ENCODE data around the gene NAT16. TPM values are rescaled to one million over a fixed set of nuclear protein-coding genes. Genes with fewer than 3 reads are reported as not detected.
A peak's percentile ranks its signal among the peaks of the same experiment; 100 is the strongest.

NAT16 gene
- not detected for total RNA-seq (2021; fragmentation: NEBNext Ultra II Directional; extraction: Animal tissue kit (Norgen Biotek cat#: 25700))
- long read RNA-seq: 0 reads

DNA sequence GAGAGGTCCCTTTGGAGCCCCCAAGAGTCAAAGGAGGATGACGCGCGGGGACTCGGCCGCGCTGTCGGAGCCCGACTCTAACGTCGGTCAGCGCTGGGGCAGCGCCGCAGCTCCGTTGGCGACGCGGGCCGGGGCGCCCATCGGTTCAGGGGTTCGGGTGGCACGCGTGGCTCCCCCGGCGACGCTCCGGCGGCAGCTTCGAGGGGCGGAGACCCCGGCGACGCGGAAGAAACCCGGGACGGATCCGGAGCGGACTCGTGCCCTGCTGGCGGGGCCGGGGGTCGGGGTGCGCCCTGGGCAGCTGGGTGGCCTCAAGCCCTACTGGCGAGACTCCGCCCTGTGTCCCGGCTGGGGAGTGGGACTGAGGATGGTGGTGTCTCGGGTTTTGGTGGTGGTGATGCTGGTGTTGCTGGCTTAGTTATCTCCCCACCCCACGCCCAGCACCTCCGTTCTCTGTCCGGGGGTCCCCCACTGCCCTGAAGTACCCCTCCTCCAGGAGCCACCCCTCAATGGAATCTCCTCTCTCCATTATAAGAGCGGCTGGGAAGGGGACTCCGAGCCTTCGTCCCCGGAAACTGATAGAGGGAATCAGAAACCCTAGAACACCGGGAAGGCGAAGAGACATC, at the start of gene NAT16:
Gene NAT16, minus strand, starts transcription at position 164 of the 626 bp plus-strand sequence. CDS start 5,486 bp downstream, outside the sequence.
- Mint-ChIP-seq H3K4me3 (peak within 1 kb of the TSS; percentile 60), H3K9me3 (peaks cover 6% of the 10 kb centered on the region; the same call in 1 of the 2 replicates), H3K4me1 (ENCODE audit: low read depth) (peaks cover 22% of the 10 kb centered on the region), H3K36me3 (ENCODE audit: low read depth) (no peaks in the 10 kb centered on the region), H3K27ac (no peak within 1 kb of the TSS), H3K27me3 (ENCODE audit: insufficient read depth) (peaks cover 49% of the 10 kb centered on the region)
- TF ChIP-seq, protein P1, sequence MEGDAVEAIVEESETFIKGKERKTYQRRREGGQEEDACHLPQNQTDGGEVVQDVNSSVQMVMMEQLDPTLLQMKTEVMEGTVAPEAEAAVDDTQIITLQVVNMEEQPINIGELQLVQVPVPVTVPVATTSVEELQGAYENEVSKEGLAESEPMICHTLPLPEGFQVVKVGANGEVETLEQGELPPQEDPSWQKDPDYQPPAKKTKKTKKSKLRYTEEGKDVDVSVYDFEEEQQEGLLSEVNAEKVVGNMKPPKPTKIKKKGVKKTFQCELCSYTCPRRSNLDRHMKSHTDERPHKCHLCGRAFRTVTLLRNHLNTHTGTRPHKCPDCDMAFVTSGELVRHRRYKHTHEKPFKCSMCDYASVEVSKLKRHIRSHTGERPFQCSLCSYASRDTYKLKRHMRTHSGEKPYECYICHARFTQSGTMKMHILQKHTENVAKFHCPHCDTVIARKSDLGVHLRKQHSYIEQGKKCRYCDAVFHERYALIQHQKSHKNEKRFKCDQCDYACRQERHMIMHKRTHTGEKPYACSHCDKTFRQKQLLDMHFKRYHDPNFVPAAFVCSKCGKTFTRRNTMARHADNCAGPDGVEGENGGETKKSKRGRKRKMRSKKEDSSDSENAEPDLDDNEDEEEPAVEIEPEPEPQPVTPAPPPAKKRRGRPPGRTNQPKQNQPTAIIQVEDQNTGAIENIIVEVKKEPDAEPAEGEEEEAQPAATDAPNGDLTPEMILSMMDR (IDR thresholded peaks at IDR 0.05): no peak
- no peak for DNase-seq

DNA sequence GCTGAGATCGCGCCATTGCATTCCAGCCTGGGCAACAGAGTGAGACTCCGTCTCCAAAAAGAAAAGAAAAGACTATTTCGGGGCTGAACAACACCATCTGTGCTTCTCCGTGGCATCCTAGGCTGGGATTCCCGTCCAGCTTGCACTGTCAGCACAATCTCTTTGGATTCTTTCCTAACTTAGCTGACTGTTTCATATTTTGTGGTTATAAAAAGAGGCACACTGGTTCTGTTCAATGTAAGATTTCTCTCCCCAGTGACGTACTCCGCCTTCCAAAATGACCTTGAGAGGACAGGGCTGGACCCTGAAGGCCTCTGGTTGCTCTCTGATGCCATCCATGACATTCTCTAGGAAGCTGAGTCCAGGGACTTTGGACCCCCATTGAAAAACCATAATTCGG, 46.6 kb upstream of the NAT16 start:
- H3K27ac Mint-ChIP-seq: no peak overlapping the region
- no peak overlapping the region for H3K4me3 Mint-ChIP-seq
- H3K36me3 Mint-ChIP-seq (ENCODE audit: low read depth): peaks cover 26% of the 10 kb centered on the region
- peaks cover 4% of the 10 kb centered on the region for H3K4me1 Mint-ChIP-seq (ENCODE audit: low read depth)
- H3K9me3 Mint-ChIP-seq: no peaks in the 10 kb centered on the region
- peaks cover 3% of the 10 kb centered on the region for H3K27me3 Mint-ChIP-seq (ENCODE audit: insufficient read depth)
- TF ChIP-seq, protein P1 (IDR thresholded peaks at IDR 0.05): no peak
- DNase-seq: no peak

DNA sequence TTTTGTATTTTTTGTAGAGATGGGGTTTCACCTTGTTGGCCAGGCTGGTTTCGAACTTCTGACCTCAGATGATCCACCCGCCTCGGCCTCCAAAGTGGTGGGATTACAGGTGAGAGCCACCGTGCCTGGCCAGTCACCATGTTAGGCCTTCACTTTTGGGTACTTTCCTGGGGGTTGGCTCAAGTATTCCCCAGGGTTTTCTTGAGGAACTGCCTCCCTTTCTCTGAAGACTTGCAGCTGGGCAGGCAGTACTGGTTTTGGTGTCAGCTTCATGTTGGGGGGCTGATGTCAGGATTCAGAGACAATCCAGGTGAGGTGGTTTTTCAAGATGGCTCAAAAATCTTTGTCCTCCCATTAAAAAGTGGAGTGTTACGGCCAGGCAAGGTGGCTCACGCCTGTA, 45.6 kb upstream of the NAT16 start:
- H3K4me3 Mint-ChIP-seq: no peak overlapping the region
- H3K36me3 Mint-ChIP-seq (ENCODE audit: low read depth): peaks cover 27% of the 10 kb centered on the region
- TF ChIP-seq, protein P1 (IDR thresholded peaks at IDR 0.05): no peak
- no peaks in the 10 kb centered on the region for H3K9me3 Mint-ChIP-seq
- no peak for DNase-seq
- no peak overlapping the region for H3K27ac Mint-ChIP-seq
- H3K4me1 Mint-ChIP-seq (ENCODE audit: low read depth): no peaks in the 10 kb centered on the region; the same call in 1 of the 2 replicates
- peaks cover 3% of the 10 kb centered on the region for H3K27me3 Mint-ChIP-seq (ENCODE audit: insufficient read depth)

- Mint-ChIP-seq H3K27ac (no peak overlapping the region), H3K4me3 (no peak overlapping the region), H3K27me3 (ENCODE audit: insufficient read depth) (peaks cover 3% of the 10 kb centered on the region), H3K36me3 (ENCODE audit: low read depth) (peaks cover 27% of the 10 kb centered on the region), H3K4me1 (ENCODE audit: low read depth) (peaks cover 20% of the 10 kb centered on the region), H3K9me3 (no peaks in the 10 kb centered on the region)
- TF ChIP-seq, protein P1 (IDR thresholded peaks at IDR 0.05): no peak
- no peak for DNase-seq
Measured at GRCh38 chr7:101223528-101223927, 43.4 kb upstream of the NAT16 start.

DNA sequence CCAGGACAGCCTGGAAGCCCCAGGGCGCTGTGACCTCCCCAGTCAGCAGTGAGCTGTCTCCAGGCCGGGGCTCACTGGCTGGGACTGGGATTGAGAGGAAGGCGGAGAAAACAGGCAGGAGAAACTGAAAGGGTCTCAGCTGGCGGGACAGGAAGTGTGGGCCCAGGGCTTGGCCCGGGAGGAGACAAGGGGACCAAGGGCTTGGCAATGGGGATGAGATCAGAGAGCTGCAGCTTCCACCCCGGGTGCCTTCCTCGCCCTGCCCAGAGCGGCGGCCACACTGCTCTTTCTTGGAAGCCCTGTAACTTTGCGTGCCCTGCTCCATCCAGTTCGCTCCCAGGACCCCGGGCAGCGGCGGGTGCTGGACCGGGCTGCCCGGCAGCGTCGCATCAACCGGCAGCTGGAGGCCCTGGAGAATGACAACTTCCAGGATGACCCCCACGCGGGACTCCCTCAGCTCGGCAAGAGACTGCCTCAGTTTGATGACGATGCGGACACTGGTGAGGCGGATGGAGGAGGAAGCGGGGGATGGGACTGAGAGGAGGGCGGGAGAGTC, 42.3 kb upstream of the NAT16 start:
- TF ChIP-seq, protein P1 (IDR thresholded peaks at IDR 0.05): no peak
- H3K36me3 Mint-ChIP-seq (ENCODE audit: low read depth): peaks cover 27% of the 10 kb centered on the region
- no peak overlapping the region for H3K27ac Mint-ChIP-seq
- H3K9me3 Mint-ChIP-seq: no peaks in the 10 kb centered on the region
- H3K27me3 Mint-ChIP-seq (ENCODE audit: insufficient read depth): peaks cover 3% of the 10 kb centered on the region
- H3K4me1 Mint-ChIP-seq (ENCODE audit: low read depth): peaks cover 21% of the 10 kb centered on the region
- no peak for DNase-seq
- no peak overlapping the region for H3K4me3 Mint-ChIP-seq

All from HFFc6 (cell line).